ENCODE results near the gene SPTLC2.

SPTLC2 gene

GRCh38 chr14:77508876-77509275, 107.6 kb downstream of the SPTLC2 start:
- H3K36me3 ChIP-seq (ENCODE audit: insufficient read depth, low read length), result no peaks in the 10 kb centered on the region
- H3K79me2 ChIP-seq (ENCODE audit: control insufficient read depth, insufficient read depth, low read length, unreplicated experiment), result no peaks in the 10 kb centered on the region
- H3K27ac ChIP-seq (ENCODE audit: low read depth, low read length), result peak overlapping the region; percentile 4; the same call in 1 of the 2 replicates
- H3K27me3 ChIP-seq (ENCODE audit: insufficient read depth, low read length), result no peaks in the 10 kb centered on the region
- H2AFZ ChIP-seq (ENCODE audit: low read length, unreplicated experiment), result no peak overlapping the region
- no peak overlapping the region for H3K4me3 ChIP-seq (ENCODE audit: low read depth, low read length)
- peaks cover 3% of the 10 kb centered on the region for H3K4me1 ChIP-seq (ENCODE audit: control insufficient read depth, insufficient read depth, low read length, unreplicated experiment)

- Histone ChIP-seq H3K4me3 (ENCODE audit: low read depth, low read length) (no peak overlapping the region), H3K36me3 (ENCODE audit: insufficient read depth, low read length) (no peaks in the 10 kb centered on the region), H3K4me1 (ENCODE audit: control insufficient read depth, insufficient read depth, low read length, unreplicated experiment) (peaks cover 3% of the 10 kb centered on the region), H3K27ac (ENCODE audit: low read depth, low read length) (peak overlapping the region; percentile 4; the same call in 1 of the 2 replicates), H2AFZ (ENCODE audit: low read length, unreplicated experiment) (no peak overlapping the region), H3K79me2 (ENCODE audit: control insufficient read depth, insufficient read depth, low read length, unreplicated experiment) (no peaks in the 10 kb centered on the region), H3K27me3 (ENCODE audit: insufficient read depth, low read length) (no peaks in the 10 kb centered on the region)
These were observed 108.2 kb downstream of the SPTLC2 start for GRCh38 chr14:77508249-77508648.

- H3K79me2 ChIP-seq (ENCODE audit: control insufficient read depth, insufficient read depth, low read length, unreplicated experiment), result no peaks in the 10 kb centered on the region
- no peaks in the 10 kb centered on the region for H3K27me3 ChIP-seq (ENCODE audit: insufficient read depth, low read length)
- H3K36me3 ChIP-seq (ENCODE audit: insufficient read depth, low read length), result no peaks in the 10 kb centered on the region
- H3K4me3 ChIP-seq (ENCODE audit: low read depth, low read length), result no peak overlapping the region
- peaks cover 3% of the 10 kb centered on the region for H3K4me1 ChIP-seq (ENCODE audit: control insufficient read depth, insufficient read depth, low read length, unreplicated experiment)
- no peak overlapping the region for H2AFZ ChIP-seq (ENCODE audit: low read length, unreplicated experiment)
- H3K27ac ChIP-seq (ENCODE audit: low read depth, low read length), result no peak overlapping the region
These were observed 108.7 kb downstream of the SPTLC2 start for GRCh38 chr14:77507762-77508161.

- Histone ChIP-seq H3K36me3 (ENCODE audit: insufficient read depth, low read length) (no peaks in the 10 kb centered on the region), H3K27ac (ENCODE audit: low read depth, low read length) (no peak overlapping the region), H3K4me3 (ENCODE audit: low read depth, low read length) (no peak overlapping the region), H3K79me2 (ENCODE audit: control insufficient read depth, insufficient read depth, low read length, unreplicated experiment) (no peaks in the 10 kb centered on the region), H2AFZ (ENCODE audit: low read length, unreplicated experiment) (no peak overlapping the region), H3K27me3 (ENCODE audit: insufficient read depth, low read length) (peaks cover 7% of the 10 kb centered on the region), H3K4me1 (ENCODE audit: control insufficient read depth, insufficient read depth, low read length, unreplicated experiment) (peaks cover 3% of the 10 kb centered on the region)
These were observed 111.4 kb downstream of the SPTLC2 start for GRCh38 chr14:77505031-77505430.

- no peaks in the 10 kb centered on the region for H3K4me1 ChIP-seq (ENCODE audit: control insufficient read depth, insufficient read depth, low read length, unreplicated experiment)
- no peak overlapping the region for H2AFZ ChIP-seq (ENCODE audit: low read length, unreplicated experiment)
- no peaks in the 10 kb centered on the region for H3K36me3 ChIP-seq (ENCODE audit: insufficient read depth, low read length)
- H3K27me3 ChIP-seq (ENCODE audit: insufficient read depth, low read length), result peaks cover 25% of the 10 kb centered on the region
- H3K4me3 ChIP-seq (ENCODE audit: low read depth, low read length), result no peak overlapping the region
- H3K27ac ChIP-seq (ENCODE audit: low read depth, low read length), result no peak overlapping the region
- H3K79me2 ChIP-seq (ENCODE audit: control insufficient read depth, insufficient read depth, low read length, unreplicated experiment), result no peaks in the 10 kb centered on the region
These were observed 113.3 kb downstream of the SPTLC2 start for GRCh38 chr14:77503138-77503537.

GRCh38 chr14:77502109-77502782, 114.2 kb downstream of the SPTLC2 start:
- H2AFZ ChIP-seq (ENCODE audit: low read length, unreplicated experiment), result no peak overlapping the region
- H3K4me3 ChIP-seq (ENCODE audit: low read depth, low read length), result no peak overlapping the region
- no peaks in the 10 kb centered on the region for H3K36me3 ChIP-seq (ENCODE audit: insufficient read depth, low read length)
- no peaks in the 10 kb centered on the region for H3K79me2 ChIP-seq (ENCODE audit: control insufficient read depth, insufficient read depth, low read length, unreplicated experiment)
- peaks cover 30% of the 10 kb centered on the region for H3K27me3 ChIP-seq (ENCODE audit: insufficient read depth, low read length)
- H3K27ac ChIP-seq (ENCODE audit: low read depth, low read length), result no peak overlapping the region
- H3K4me1 ChIP-seq (ENCODE audit: control insufficient read depth, insufficient read depth, low read length, unreplicated experiment), result no peaks in the 10 kb centered on the region

- Histone ChIP-seq H3K27ac (ENCODE audit: low read depth, low read length) (no peak overlapping the region), H2AFZ (ENCODE audit: low read length, unreplicated experiment) (peak overlapping the region; percentile 12), H3K79me2 (ENCODE audit: control insufficient read depth, insufficient read depth, low read length, unreplicated experiment) (no peaks in the 10 kb centered on the region), H3K36me3 (ENCODE audit: insufficient read depth, low read length) (no peaks in the 10 kb centered on the region), H3K4me3 (ENCODE audit: low read depth, low read length) (peak overlapping the region; percentile 75), H3K4me1 (ENCODE audit: control insufficient read depth, insufficient read depth, low read length, unreplicated experiment) (no peaks in the 10 kb centered on the region), H3K27me3 (ENCODE audit: insufficient read depth, low read length) (peaks cover 30% of the 10 kb centered on the region)
These were observed 117.4 kb downstream of the SPTLC2 start for GRCh38 chr14:77498984-77499527.

- Histone ChIP-seq H3K79me2 (ENCODE audit: control insufficient read depth, insufficient read depth, low read length, unreplicated experiment) (no peaks in the 10 kb centered on the region), H3K27me3 (ENCODE audit: insufficient read depth, low read length) (peaks cover 30% of the 10 kb centered on the region), H2AFZ (ENCODE audit: low read length, unreplicated experiment) (peak within 1 kb of the TSS; percentile 12), H3K4me1 (ENCODE audit: control insufficient read depth, insufficient read depth, low read length, unreplicated experiment) (no peaks in the 10 kb centered on the region), H3K27ac (ENCODE audit: low read depth, low read length) (no peak within 1 kb of the TSS), H3K4me3 (ENCODE audit: low read depth, low read length) (peak within 1 kb of the TSS; percentile 75), H3K36me3 (ENCODE audit: insufficient read depth, low read length) (no peaks in the 10 kb centered on the region)
These were observed 118.1 kb downstream of the SPTLC2 start, which contains the start of gene ISM2 for GRCh38 chr14:77498120-77498979. TSS of gene ISM2 (minus strand) at chr14:77498816. CDS start at chr14:77498793, 23 bp downstream.

- Histone ChIP-seq H2AFZ (ENCODE audit: low read length, unreplicated experiment) (no peak overlapping the region), H3K27me3 (ENCODE audit: insufficient read depth, low read length) (peaks cover 26% of the 10 kb centered on the region), H3K4me1 (ENCODE audit: control insufficient read depth, insufficient read depth, low read length, unreplicated experiment) (no peaks in the 10 kb centered on the region), H3K36me3 (ENCODE audit: insufficient read depth, low read length) (no peaks in the 10 kb centered on the region), H3K27ac (ENCODE audit: low read depth, low read length) (no peak overlapping the region), H3K4me3 (ENCODE audit: low read depth, low read length) (no peak overlapping the region), H3K79me2 (ENCODE audit: control insufficient read depth, insufficient read depth, low read length, unreplicated experiment) (no peaks in the 10 kb centered on the region)
These were observed 121.1 kb downstream of the SPTLC2 start for GRCh38 chr14:77495334-77495733.

- H3K79me2 ChIP-seq (ENCODE audit: control insufficient read depth, insufficient read depth, low read length, unreplicated experiment), result no peaks in the 10 kb centered on the region
- no peaks in the 10 kb centered on the region for H3K27me3 ChIP-seq (ENCODE audit: insufficient read depth, low read length)
- no peaks in the 10 kb centered on the region for H3K4me1 ChIP-seq (ENCODE audit: control insufficient read depth, insufficient read depth, low read length, unreplicated experiment)
- no peak overlapping the region for H3K27ac ChIP-seq (ENCODE audit: low read depth, low read length)
- no peak overlapping the region for H3K4me3 ChIP-seq (ENCODE audit: low read depth, low read length)
- no peaks in the 10 kb centered on the region for H3K36me3 ChIP-seq (ENCODE audit: insufficient read depth, low read length)
- no peak overlapping the region for H2AFZ ChIP-seq (ENCODE audit: low read length, unreplicated experiment)
These were observed 125.4 kb downstream of the SPTLC2 start for GRCh38 chr14:77491056-77491455.
